Measurements from ENCODE around the gene BBOF1.
"Not testable (repeated sequence)": the region's sequence is repeated elsewhere in the genome, so short reads cannot be mapped to it uniquely, and the experiment has no call there.

DNA sequence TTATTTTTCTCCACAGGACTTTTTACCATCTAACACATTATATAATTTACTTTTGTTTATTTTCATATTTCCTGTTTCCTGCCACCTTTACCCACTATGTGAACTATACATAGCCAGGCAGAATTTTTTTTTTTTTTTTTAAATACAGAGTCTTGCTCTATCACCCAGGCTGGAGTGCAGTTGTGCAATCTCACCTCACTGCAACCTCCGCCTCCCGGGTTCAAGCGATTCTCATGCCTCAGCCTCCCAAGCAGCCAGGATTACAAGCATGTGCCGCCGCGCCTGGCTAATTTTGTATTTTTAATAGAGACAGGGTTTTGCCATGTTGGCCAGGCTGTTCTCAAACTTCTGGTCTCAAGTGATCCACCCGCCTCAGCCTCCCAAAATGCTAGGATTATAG is 24.2 kb upstream of the BBOF1 start:
- TF ChIP-seq, protein P1, sequence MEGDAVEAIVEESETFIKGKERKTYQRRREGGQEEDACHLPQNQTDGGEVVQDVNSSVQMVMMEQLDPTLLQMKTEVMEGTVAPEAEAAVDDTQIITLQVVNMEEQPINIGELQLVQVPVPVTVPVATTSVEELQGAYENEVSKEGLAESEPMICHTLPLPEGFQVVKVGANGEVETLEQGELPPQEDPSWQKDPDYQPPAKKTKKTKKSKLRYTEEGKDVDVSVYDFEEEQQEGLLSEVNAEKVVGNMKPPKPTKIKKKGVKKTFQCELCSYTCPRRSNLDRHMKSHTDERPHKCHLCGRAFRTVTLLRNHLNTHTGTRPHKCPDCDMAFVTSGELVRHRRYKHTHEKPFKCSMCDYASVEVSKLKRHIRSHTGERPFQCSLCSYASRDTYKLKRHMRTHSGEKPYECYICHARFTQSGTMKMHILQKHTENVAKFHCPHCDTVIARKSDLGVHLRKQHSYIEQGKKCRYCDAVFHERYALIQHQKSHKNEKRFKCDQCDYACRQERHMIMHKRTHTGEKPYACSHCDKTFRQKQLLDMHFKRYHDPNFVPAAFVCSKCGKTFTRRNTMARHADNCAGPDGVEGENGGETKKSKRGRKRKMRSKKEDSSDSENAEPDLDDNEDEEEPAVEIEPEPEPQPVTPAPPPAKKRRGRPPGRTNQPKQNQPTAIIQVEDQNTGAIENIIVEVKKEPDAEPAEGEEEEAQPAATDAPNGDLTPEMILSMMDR (IDR thresholded peaks at IDR 0.05) = not testable (repeated sequence)
- not testable (repeated sequence) for TF ChIP-seq EP300 (IDR thresholded peaks at IDR 0.05; ENCODE audit: low read depth)
